ENCODE data around the gene SLC38A4.

Gene SLC38A4, protein sequence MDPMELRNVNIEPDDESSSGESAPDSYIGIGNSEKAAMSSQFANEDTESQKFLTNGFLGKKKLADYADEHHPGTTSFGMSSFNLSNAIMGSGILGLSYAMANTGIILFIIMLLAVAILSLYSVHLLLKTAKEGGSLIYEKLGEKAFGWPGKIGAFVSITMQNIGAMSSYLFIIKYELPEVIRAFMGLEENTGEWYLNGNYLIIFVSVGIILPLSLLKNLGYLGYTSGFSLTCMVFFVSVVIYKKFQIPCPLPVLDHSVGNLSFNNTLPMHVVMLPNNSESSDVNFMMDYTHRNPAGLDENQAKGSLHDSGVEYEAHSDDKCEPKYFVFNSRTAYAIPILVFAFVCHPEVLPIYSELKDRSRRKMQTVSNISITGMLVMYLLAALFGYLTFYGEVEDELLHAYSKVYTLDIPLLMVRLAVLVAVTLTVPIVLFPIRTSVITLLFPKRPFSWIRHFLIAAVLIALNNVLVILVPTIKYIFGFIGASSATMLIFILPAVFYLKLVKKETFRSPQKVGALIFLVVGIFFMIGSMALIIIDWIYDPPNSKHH

GRCh38 chr12:46825591-46826414 is at the start of gene SLC38A4:
Gene SLC38A4 (minus strand): TSS chr12:46825997. CDS start chr12:46793071, 32,926 bp downstream.
- H3K4me1 Mint-ChIP-seq, result peaks cover 11% of the 10 kb centered on the region
- H3K27me3 Mint-ChIP-seq (ENCODE audit: low read depth, poor library complexity), result peaks cover 79% of the 10 kb centered on the region
- H3K9me3 Mint-ChIP-seq, result peaks cover 4% of the 10 kb centered on the region
- H3K27ac Mint-ChIP-seq, result no peak within 1 kb of the TSS
- TF ChIP-seq, protein P1, sequence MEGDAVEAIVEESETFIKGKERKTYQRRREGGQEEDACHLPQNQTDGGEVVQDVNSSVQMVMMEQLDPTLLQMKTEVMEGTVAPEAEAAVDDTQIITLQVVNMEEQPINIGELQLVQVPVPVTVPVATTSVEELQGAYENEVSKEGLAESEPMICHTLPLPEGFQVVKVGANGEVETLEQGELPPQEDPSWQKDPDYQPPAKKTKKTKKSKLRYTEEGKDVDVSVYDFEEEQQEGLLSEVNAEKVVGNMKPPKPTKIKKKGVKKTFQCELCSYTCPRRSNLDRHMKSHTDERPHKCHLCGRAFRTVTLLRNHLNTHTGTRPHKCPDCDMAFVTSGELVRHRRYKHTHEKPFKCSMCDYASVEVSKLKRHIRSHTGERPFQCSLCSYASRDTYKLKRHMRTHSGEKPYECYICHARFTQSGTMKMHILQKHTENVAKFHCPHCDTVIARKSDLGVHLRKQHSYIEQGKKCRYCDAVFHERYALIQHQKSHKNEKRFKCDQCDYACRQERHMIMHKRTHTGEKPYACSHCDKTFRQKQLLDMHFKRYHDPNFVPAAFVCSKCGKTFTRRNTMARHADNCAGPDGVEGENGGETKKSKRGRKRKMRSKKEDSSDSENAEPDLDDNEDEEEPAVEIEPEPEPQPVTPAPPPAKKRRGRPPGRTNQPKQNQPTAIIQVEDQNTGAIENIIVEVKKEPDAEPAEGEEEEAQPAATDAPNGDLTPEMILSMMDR (IDR thresholded peaks at IDR 0.05), result no peak
- no peaks in the 10 kb centered on the region for H3K36me3 Mint-ChIP-seq (ENCODE audit: low read depth)
- peak; percentile 70 for DNase-seq
- peak within 1 kb of the TSS; percentile 86 for H3K4me3 Mint-ChIP-seq

DNA sequence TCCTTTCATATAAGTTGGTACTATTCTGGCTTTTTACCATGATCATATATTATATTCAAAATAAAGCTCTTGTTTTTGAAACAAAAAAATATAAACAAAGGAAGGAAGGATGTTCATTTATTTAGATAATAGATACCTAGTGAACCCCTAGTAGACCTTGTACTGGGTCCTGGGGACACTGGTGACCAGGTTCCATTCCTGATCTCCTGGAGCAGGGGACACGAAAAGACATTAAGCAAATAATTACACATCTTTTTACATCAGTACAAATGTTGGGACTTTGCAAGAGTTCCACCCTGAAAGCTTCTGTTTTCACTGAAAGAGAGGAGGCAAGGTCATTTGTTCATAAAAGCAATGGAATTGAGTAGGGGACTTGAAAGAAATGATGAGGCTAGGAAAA is 49.3 kb upstream of the SLC38A4 start:
- no peak overlapping the region for H3K4me3 Mint-ChIP-seq
- no peaks in the 10 kb centered on the region for H3K36me3 Mint-ChIP-seq (ENCODE audit: low read depth)
- DNase-seq, result no peak
- H3K27me3 Mint-ChIP-seq (ENCODE audit: low read depth, poor library complexity), result peaks cover 15% of the 10 kb centered on the region
- no peak overlapping the region for H3K27ac Mint-ChIP-seq
- H3K4me1 Mint-ChIP-seq, result no peaks in the 10 kb centered on the region
- TF ChIP-seq, protein P1 (IDR thresholded peaks at IDR 0.05), result no peak
- peaks cover 42% of the 10 kb centered on the region for H3K9me3 Mint-ChIP-seq

DNA sequence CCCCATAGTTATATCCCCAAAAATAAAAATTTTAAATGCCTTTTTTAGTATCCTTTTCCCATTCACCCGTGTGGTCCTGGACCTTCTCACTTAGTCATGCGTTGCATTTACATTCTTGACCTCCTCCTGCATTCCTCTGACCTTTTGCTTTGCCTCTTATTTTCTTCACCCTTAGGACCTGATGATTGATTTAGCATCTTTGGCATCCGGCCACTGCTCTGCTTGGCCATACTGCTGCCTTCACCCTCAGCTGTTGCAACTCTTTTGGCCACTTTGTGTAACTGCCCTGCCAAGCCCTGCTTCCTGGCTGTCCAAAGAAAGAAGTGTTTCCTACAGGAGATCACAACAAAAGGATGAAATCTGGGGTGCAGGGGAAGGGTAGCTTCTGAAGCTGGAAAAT is 48.8 kb upstream of the SLC38A4 start:
- no peak for DNase-seq
- H3K4me1 Mint-ChIP-seq, result no peaks in the 10 kb centered on the region
- H3K9me3 Mint-ChIP-seq, result peaks cover 41% of the 10 kb centered on the region
- no peak overlapping the region for H3K27ac Mint-ChIP-seq
- peaks cover 15% of the 10 kb centered on the region for H3K27me3 Mint-ChIP-seq (ENCODE audit: low read depth, poor library complexity)
- H3K36me3 Mint-ChIP-seq (ENCODE audit: low read depth), result no peaks in the 10 kb centered on the region
- H3K4me3 Mint-ChIP-seq, result no peak overlapping the region
- TF ChIP-seq, protein P1 (IDR thresholded peaks at IDR 0.05), result no peak

- no peaks in the 10 kb centered on the region for H3K4me1 Mint-ChIP-seq
- peaks cover 7% of the 10 kb centered on the region for H3K27me3 Mint-ChIP-seq (ENCODE audit: low read depth, poor library complexity)
- H3K9me3 Mint-ChIP-seq, result peaks cover 20% of the 10 kb centered on the region
- no peak overlapping the region for H3K27ac Mint-ChIP-seq
- no peak for DNase-seq
- H3K36me3 Mint-ChIP-seq (ENCODE audit: low read depth), result no peaks in the 10 kb centered on the region
- no peak overlapping the region for H3K4me3 Mint-ChIP-seq
- TF ChIP-seq, protein P1 (IDR thresholded peaks at IDR 0.05), result no peak
Measured at GRCh38 chr12:46872135-46872534, 46.3 kb upstream of the SLC38A4 start.

DNA sequence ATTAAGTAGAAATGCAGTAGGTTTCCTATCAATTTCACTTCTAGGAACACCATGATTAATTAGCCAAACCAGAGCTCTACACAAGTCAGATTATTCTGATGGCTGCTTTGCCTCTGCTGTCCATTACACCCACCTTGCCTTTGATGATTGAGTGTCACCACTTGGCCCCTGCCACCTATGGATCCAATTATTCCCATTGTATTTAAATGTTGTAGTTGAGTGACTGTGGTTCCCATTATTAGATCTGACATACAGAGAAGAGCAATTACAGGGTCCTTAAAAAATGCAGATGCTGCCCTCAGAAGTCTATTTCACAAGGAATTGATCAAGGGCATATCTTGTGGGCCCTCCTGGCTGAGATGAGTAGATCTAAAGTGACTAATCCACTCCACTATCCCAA is 39.5 kb upstream of the SLC38A4 start:
- peaks cover 8% of the 10 kb centered on the region for H3K36me3 Mint-ChIP-seq (ENCODE audit: low read depth)
- no peaks in the 10 kb centered on the region for H3K4me1 Mint-ChIP-seq

More for the DNA sequence above, 39.5 kb upstream of the SLC38A4 start:
- Mint-ChIP-seq H3K27ac (no peak overlapping the region), H3K9me3 (peaks cover 57% of the 10 kb centered on the region), H3K27me3 (ENCODE audit: low read depth, poor library complexity) (peaks cover 7% of the 10 kb centered on the region), H3K4me3 (no peak overlapping the region)
- no peak for DNase-seq
- TF ChIP-seq, protein P1 (IDR thresholded peaks at IDR 0.05), result no peak

All from nephron progenitor cell (in vitro differentiated cells).